Body of pancreas (tissue), 4 donors: ENCODE data around the gene SEMA5B.

Experiments used
- CTCF ChIP-seq, 7 experiments: fragments of 450-650 bp in 4 of 7; fragments of 200-600 bp in 3 of 7; sonication (generic) in 3 of 7; IDR thresholded peaks; one replicate each; pipeline ENCODE4 v1.5.1; 2016 to 2019; ENCODE audit warnings: antibody characterized with exemption in 7 of 7
- POLR2A ChIP-seq, 3 donors: fragments of 450-650 bp; IDR thresholded peaks; one replicate each; pipeline ENCODE4 v1.6.1; 2016; ENCODE audit warnings: antibody characterized with exemption in 3 of 3, mild to moderate bottlenecking in 2 of 3

GRCh38 chr3:122930063-122930997 is 97.2 kb downstream of the SEMA5B start:
- TF ChIP-seq CTCF (IDR thresholded peaks at IDR 0.05) = no peak
- TF ChIP-seq POLR2A (IDR thresholded peaks at IDR 0.05) = no peak
